Activated CD4-positive, alpha-beta T cell treated with anti-CD3 and anti-CD28 coated beads, Interleukin-2, amount 10 ng/mL, durations not matched to agents 24 days and 14 days (primary cell): ENCODE results near the gene PLPPR4. TPM values are rescaled to one million over a fixed set of nuclear protein-coding genes. Genes with fewer than 3 reads are reported as not detected.

Source experiments
- DNase-seq: peaks from one replicate; pipeline ENCODE4 v3.0.0; 2022
- H3K27ac Mint-ChIP-seq: one replicate; pipeline ENCODE4 v1.8.0; 2022; ENCODE audit warnings: mild to moderate bottlenecking, mixed read lengths
- H3K27me3 Mint-ChIP-seq: one replicate; pipeline ENCODE4 v1.8.0; 2022; ENCODE audit warnings: mixed read lengths
- H3K36me3 Mint-ChIP-seq: one replicate; pipeline ENCODE4 v1.8.0; 2022; ENCODE audit warnings: low read depth, mild to moderate bottlenecking, mixed read lengths
- H3K4me1 Mint-ChIP-seq: one replicate; pipeline ENCODE4 v1.8.0; 2021; ENCODE audit warnings: mixed read lengths
- H3K4me3 Mint-ChIP-seq: one replicate; pipeline ENCODE4 v1.8.0; 2022; ENCODE audit warnings: mild to moderate bottlenecking, moderate library complexity, mixed read lengths
- H3K9me3 Mint-ChIP-seq: one replicate; pipeline ENCODE4 v1.8.0; 2021; ENCODE audit warnings: mixed read lengths
- intact Hi-C: fragments of 100-400 bp; cut with micrococcal nuclease; formaldehyde crosslinking; loops from one replicate; pipeline ENCODE4 v1.15.1; 2023
- total RNA-seq: library from RNA; stranded (reverse); gene quantifications from 2 replicates; pipeline ENCODE4 v1.2.3, GENCODE V29; 2022

Gene PLPPR4, protein sequence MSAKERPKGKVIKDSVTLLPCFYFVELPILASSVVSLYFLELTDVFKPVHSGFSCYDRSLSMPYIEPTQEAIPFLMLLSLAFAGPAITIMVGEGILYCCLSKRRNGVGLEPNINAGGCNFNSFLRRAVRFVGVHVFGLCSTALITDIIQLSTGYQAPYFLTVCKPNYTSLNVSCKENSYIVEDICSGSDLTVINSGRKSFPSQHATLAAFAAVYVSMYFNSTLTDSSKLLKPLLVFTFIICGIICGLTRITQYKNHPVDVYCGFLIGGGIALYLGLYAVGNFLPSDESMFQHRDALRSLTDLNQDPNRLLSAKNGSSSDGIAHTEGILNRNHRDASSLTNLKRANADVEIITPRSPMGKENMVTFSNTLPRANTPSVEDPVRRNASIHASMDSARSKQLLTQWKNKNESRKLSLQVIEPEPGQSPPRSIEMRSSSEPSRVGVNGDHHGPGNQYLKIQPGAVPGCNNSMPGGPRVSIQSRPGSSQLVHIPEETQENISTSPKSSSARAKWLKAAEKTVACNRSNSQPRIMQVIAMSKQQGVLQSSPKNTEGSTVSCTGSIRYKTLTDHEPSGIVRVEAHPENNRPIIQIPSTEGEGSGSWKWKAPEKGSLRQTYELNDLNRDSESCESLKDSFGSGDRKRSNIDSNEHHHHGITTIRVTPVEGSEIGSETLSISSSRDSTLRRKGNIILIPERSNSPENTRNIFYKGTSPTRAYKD
- not detected in 2 replicates for total RNA-seq

DNA sequence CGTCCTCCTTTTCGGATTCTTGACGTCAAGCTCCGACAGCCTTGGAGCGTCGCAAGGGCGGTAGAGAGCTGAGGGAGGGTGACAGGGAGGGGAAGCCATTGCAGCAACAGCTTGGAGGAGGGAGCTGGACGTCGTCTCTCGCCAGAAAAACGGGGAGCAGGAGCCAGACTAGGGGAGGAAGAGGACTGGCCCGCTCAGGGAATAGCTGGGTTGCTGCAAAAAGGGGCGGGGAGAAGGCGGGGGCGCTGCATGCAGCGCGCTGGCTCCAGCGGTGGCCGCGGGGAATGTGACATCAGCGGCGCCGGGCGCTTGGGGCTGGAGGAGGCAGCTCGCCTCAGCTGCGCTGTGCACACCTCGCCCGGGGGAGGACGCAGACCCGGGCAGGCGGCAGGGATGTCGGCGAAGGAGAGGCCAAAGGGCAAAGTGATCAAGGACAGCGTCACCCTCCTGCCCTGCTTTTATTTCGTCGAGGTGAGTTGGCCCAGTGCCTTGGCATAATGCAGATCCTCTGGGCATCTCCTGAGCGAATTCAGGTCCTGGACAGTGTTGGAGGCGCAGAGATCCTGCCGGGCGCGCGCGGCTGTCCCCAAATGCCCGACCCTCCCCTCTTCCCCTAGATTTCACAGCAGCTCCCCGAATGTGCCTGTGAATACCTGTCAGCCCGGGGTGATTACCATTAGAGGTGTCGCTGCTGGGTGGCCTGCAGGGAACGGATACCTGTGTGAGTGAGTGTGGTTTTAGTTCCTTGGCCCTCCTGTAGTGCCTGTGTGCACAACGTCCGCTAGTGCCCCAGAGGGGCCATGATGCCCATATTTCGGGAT, at the start of gene PLPPR4:
Gene PLPPR4 (plus strand): TSS at position 292 of the 821 bp plus-strand sequence. CDS start 102 bp downstream, at position 394.
- Mint-ChIP-seq H3K4me1 (no peaks in the 10 kb centered on the region), H3K4me3 (no peak within 1 kb of the TSS), H3K9me3 (peaks cover 4% of the 10 kb centered on the region), H3K27me3 (peaks cover 32% of the 10 kb centered on the region), H3K36me3 (no peaks in the 10 kb centered on the region), H3K27ac (no peak within 1 kb of the TSS)
- intact Hi-C loops = no loop called here
- DNase-seq = no peak

DNA sequence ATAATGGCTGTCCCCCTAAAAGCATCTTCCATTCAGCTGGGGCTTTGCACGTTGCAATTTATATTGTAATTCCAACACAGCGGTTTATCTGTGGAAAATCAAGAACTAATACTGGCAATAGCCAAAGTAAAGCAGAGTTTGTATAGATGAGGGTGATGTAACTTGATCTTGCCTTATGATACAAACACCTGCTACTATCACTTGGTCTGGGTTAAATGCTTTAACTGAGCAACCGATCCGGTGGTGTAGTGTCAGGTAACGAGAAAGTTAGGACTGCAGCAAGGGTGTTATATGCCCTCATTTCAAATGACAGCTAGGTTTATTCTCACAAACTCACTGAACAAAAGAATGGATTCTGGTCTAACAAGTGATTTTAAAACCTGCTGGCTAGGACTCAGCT, 47.3 kb upstream of the PLPPR4 start:
- intact Hi-C loops = no loop called here

DNA sequence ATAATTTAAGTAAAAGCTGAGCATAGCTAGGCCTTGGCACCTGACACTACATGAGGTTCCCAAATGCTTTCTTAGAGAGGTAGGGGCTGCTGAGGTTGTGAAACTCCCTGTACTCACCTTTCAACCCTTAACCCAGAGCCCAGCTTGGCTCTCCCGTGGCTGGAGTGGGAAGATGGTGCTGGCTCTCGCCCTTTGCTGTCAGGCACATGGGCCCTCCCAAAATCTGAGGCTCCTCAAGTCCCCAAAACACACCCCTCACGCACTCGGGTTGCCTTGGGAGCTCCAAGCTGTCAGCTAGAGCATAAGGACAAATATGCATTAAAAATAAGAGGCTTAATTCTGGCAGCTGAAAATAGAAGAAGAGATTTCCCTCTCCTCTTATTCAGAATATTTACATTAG, 46.7 kb upstream of the PLPPR4 start:
- intact Hi-C loops = no loop called here
- H3K9me3 Mint-ChIP-seq = no peaks in the 10 kb centered on the region

More for the DNA sequence above, 47.3 kb upstream of the PLPPR4 start:
- H3K9me3 Mint-ChIP-seq = no peaks in the 10 kb centered on the region
- H3K4me3 Mint-ChIP-seq = no peak overlapping the region
- H3K27me3 Mint-ChIP-seq = peaks cover 2% of the 10 kb centered on the region
- DNase-seq = no peak
- no peak overlapping the region for H3K27ac Mint-ChIP-seq
- no peaks in the 10 kb centered on the region for H3K4me1 Mint-ChIP-seq
- H3K36me3 Mint-ChIP-seq = no peaks in the 10 kb centered on the region

DNA sequence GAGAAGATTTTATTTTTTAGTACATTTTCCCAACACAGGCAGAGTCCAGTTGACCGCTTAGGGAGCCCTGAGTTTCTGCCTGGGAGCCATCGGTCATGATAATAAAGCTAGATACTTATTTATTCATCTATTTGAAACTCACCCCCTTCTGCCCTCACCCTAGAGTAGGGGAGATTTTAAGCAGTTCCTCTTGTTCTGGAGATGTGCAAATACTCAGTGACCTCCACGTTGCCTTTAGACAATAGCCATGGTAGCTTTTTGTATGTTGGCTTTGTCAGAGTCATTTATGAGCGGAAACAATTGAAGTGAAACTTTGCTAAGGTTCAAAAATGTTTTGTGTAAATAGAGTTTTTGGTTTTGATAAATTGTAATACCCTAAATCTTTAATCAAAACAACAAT, 45.7 kb upstream of the PLPPR4 start:
- intact Hi-C loops = no loop called here
- H3K9me3 Mint-ChIP-seq = no peaks in the 10 kb centered on the region
- H3K27me3 Mint-ChIP-seq = peaks cover 2% of the 10 kb centered on the region
- H3K27ac Mint-ChIP-seq = no peak overlapping the region
- no peaks in the 10 kb centered on the region for H3K36me3 Mint-ChIP-seq
- DNase-seq = no peak
- no peak overlapping the region for H3K4me3 Mint-ChIP-seq
- no peaks in the 10 kb centered on the region for H3K4me1 Mint-ChIP-seq

More for the DNA sequence above, 46.7 kb upstream of the PLPPR4 start:
- Mint-ChIP-seq H3K27me3 (peaks cover 2% of the 10 kb centered on the region), H3K27ac (no peak overlapping the region), H3K36me3 (no peaks in the 10 kb centered on the region), H3K4me3 (no peak overlapping the region), H3K4me1 (no peaks in the 10 kb centered on the region)
- no peak for DNase-seq

DNA sequence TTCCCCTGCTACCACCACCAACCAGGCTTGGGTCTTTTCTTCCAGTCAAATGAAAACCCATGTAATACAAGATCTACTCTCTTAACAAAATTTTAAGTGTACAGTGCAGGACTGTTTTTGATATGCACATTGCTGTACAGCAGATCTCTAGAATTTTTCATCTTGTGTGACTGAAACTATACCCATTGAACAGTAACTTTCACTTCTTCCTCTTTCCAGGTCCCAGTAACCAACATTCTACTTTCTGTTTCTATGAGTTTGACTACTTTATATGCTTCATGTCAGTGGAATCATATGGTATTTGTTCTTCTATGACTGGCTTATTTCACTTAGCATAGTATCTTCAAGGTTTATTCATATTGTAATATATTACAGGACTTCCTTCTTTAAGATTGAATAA, 45.3 kb upstream of the PLPPR4 start:
- H3K4me1 Mint-ChIP-seq = no peaks in the 10 kb centered on the region
- intact Hi-C loops = no loop called here

DNA sequence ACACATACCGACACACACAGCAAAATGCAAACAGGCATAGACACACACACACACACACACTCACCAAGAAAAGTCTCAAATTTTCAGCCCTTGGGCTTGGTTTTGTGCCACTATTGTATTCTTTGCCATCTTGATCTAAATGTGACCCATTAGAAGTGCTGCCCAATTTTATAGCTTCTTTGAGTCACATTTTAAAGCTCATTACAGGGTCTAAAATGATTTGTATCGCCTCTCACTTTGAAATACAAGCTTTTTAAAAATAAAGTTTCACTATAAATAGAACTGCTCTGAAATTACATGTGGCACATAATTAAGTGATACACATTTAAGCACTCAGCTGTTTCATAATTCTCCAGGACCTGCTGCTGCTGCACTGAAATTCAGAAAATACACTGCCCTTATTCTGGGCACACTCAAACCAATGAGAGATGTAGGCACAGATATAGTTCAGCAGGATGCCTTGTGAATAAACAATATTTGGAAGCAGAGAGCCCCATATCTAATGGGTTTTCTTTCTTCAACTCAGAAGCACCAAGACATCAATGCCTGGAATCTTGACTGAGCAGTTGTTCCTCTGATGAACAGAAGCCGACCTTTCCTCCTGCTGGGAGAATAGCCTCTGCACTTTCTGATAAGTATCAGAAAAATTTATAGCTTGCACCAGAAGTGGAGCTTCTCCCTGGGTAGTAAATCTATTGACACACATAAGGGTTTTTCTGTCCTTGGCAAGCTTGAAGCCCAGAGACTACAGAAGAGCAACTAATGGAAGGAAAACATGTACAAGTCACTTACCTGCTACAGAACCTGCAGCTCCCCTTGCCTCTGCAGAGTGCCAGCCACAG, 37.0 kb upstream of the PLPPR4 start:
- Mint-ChIP-seq H3K9me3 (no peaks in the 10 kb centered on the region), H3K4me1 (no peaks in the 10 kb centered on the region), H3K27me3 (no peaks in the 10 kb centered on the region), H3K4me3 (no peak overlapping the region), H3K27ac (no peak overlapping the region), H3K36me3 (no peaks in the 10 kb centered on the region)
- DNase-seq = no peak
- intact Hi-C loops = no loop called here

More for the DNA sequence above, 45.3 kb upstream of the PLPPR4 start:
- peaks cover 2% of the 10 kb centered on the region for H3K27me3 Mint-ChIP-seq
- DNase-seq = no peak
- no peaks in the 10 kb centered on the region for H3K9me3 Mint-ChIP-seq
- H3K27ac Mint-ChIP-seq = no peak overlapping the region
- H3K4me3 Mint-ChIP-seq = no peak overlapping the region
- H3K36me3 Mint-ChIP-seq = no peaks in the 10 kb centered on the region

DNA sequence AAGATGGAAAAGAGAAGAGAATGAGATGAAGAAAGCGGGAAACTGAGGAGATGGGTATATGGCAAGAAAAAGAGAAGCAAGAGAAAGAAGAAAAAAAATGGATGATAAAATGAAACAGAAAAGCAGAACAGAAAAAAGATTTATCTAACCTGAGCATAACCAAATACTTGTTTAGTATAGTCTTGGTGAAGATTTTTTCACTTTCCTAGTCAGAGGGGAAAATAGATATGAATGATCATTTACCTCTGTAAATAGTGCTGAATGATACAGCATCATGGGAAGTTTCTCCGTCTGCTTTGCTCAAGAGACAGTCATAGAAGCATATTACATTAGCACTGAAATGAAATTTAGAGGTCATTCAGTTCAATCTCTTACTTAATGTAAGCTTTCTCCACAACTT, 36.1 kb upstream of the PLPPR4 start:
- Mint-ChIP-seq H3K36me3 (no peaks in the 10 kb centered on the region), H3K27ac (no peak overlapping the region), H3K4me1 (no peaks in the 10 kb centered on the region), H3K4me3 (no peak overlapping the region), H3K27me3 (no peaks in the 10 kb centered on the region), H3K9me3 (no peaks in the 10 kb centered on the region)
- intact Hi-C loops = no loop called here
- no peak for DNase-seq

DNA sequence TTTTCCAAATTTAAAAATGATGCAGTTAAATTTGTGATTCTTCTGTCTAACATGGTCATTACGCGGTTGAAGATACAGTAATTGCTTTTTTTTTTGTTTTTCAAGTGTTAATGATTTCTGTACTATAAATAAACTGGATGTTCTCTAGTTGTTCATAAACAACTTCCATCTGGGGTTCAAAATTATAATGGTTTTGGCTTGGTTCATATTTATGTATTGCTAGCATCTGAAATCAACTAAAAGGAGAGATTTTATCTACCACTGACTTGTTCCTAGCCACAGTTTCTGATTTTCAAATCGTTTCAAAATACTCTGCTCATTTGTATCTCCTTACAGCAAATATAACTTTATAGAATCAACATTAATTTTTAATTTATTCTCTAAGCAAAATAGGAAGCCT, 35.2 kb upstream of the PLPPR4 start:
- H3K27me3 Mint-ChIP-seq = no peaks in the 10 kb centered on the region
- no peak for DNase-seq
- H3K4me3 Mint-ChIP-seq = no peak overlapping the region
- no peaks in the 10 kb centered on the region for H3K36me3 Mint-ChIP-seq
- H3K4me1 Mint-ChIP-seq = no peaks in the 10 kb centered on the region
- no peak overlapping the region for H3K27ac Mint-ChIP-seq
- H3K9me3 Mint-ChIP-seq = no peaks in the 10 kb centered on the region
- intact Hi-C loops = no loop called here

DNA sequence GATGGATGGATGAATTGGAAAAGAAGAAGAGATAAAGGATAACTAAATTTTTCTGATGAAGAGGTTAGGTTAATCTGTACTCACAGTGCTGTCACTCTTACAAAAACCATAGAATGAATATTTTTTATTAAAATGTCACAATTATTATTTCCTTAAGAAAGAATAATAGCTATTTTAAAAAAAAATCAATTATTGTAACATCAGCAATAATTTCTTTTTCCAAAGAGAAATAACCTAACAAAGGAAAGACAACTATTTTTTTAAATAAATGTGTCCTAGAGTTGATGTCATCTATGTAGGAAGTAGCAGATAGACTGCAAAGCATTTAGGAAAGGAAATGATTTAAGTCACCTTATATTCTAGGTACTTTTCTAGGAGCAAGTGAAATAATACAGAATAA, 33.6 kb upstream of the PLPPR4 start:
- Mint-ChIP-seq H3K4me3 (no peak overlapping the region), H3K4me1 (no peaks in the 10 kb centered on the region), H3K9me3 (no peaks in the 10 kb centered on the region), H3K27me3 (no peaks in the 10 kb centered on the region), H3K36me3 (no peaks in the 10 kb centered on the region), H3K27ac (no peak overlapping the region)
- DNase-seq = no peak
- intact Hi-C loops = no loop called here

DNA sequence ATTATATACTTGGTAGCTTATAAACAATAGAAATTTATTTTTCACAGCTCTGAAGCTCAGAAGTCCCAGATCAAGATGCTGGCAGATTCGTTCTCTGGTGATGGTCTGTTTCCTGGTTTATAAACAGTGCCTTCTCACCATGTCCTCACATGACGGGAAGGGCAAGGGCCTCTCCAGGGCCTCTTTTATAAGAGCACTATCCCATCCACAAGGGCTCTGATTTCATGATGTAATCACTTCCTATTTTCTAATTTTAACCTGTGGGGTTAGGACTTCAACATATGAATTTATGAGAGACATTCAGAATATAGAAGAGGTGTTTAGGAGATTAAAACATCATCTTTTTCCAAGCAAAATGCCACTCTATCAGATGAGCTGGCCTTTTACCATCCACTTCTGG, 32.1 kb upstream of the PLPPR4 start:
- Mint-ChIP-seq H3K36me3 (no peaks in the 10 kb centered on the region), H3K9me3 (no peaks in the 10 kb centered on the region), H3K4me1 (no peaks in the 10 kb centered on the region), H3K4me3 (no peak overlapping the region), H3K27me3 (no peaks in the 10 kb centered on the region), H3K27ac (no peak overlapping the region)
- intact Hi-C loops = no loop called here
- DNase-seq = no peak

DNA sequence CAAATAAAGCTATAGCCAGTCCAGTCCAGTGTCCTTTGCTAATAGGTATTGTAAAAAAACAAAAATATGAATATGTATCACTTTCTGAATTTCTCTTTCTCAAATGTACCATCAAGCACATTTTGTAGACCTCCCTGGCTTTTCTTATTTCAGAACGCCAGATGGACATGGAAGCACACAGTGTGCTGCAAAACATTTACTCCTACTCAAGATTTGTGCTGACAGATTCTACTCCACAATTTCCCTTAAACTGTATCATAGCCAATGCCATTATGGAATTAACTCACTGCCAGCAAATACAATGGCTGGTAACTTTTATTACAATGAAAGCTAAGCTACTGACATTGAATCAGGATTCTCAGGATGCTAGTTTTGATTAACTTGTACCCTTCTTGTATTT, 30.8 kb upstream of the PLPPR4 start:
- no peaks in the 10 kb centered on the region for H3K9me3 Mint-ChIP-seq
- H3K36me3 Mint-ChIP-seq = no peaks in the 10 kb centered on the region
- intact Hi-C loops = no loop called here
- no peak overlapping the region for H3K27ac Mint-ChIP-seq
- H3K4me1 Mint-ChIP-seq = no peaks in the 10 kb centered on the region
- H3K27me3 Mint-ChIP-seq = no peaks in the 10 kb centered on the region
- DNase-seq = no peak
- H3K4me3 Mint-ChIP-seq = no peak overlapping the region

DNA sequence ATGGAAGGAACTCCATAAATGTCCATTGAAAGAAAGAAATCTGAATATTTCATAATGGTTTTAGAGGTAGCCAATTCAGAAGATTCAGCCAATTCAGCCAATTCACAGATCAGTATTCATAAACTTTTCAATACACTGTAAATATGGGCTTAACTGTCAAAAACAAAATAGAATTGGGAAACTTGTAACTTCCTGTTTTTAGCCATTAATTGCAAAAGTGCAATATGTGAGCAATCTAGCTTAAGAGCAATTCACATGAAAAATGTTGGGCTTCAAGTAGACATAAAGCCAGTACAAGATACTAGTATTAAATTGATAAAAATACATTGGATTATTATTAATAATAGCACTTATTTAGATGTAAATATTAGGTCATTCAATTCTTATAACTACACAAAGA, 27.5 kb upstream of the PLPPR4 start:
- no peaks in the 10 kb centered on the region for H3K27me3 Mint-ChIP-seq
- no peaks in the 10 kb centered on the region for H3K4me1 Mint-ChIP-seq
- no peak for DNase-seq
- no peaks in the 10 kb centered on the region for H3K36me3 Mint-ChIP-seq
- no peaks in the 10 kb centered on the region for H3K9me3 Mint-ChIP-seq
- H3K27ac Mint-ChIP-seq = no peak overlapping the region
- no peak overlapping the region for H3K4me3 Mint-ChIP-seq
- intact Hi-C loops = no loop called here

DNA sequence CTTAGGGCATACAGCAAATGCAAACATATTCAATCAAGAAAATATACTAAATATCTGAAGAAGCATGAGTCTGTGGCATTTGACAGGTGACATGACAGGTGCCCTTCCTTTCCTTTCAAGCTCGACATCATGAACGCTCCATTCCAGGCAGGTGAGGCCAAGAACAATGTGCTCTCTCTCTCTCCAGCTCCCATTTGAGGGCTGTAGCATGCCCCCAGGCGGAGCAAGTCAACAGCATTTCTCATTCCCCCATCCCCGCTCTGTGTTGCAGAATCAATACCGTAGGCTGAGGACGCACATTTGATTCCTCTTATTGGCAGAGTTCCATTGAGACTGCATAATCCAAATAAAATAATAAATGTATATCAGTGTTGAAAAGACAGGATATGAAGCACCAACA, 24.6 kb upstream of the PLPPR4 start:
- H3K36me3 Mint-ChIP-seq = no peaks in the 10 kb centered on the region
- H3K27me3 Mint-ChIP-seq = no peaks in the 10 kb centered on the region
- H3K4me3 Mint-ChIP-seq = no peak overlapping the region
- intact Hi-C loops = no loop called here
- DNase-seq = no peak
- H3K4me1 Mint-ChIP-seq = no peaks in the 10 kb centered on the region
- H3K9me3 Mint-ChIP-seq = no peaks in the 10 kb centered on the region
- no peak overlapping the region for H3K27ac Mint-ChIP-seq
